H9 (cell line): ENCODE data around the gene IQGAP2. TPM values are rescaled to one million over a fixed set of nuclear protein-coding genes. Genes with fewer than 3 reads are reported as not detected.

Experiments
- DNase-seq: peaks from one replicate; pipeline ENCODE4 v3.0.0-alpha.2; 2017
- H2AFZ ChIP-seq: one replicate; pipeline ENCODE4 v1.6.1; 2013; ENCODE audit warnings: mild to moderate bottlenecking, low read length, control low read depth, moderate library complexity
- H2AK5ac ChIP-seq: 2 replicates; pipeline ENCODE4 v1.6.1; 2013; ENCODE audit warnings: low read length, control low read depth, mixed read lengths; ENCODE audit not compliant: insufficient read length
- H2BK120ac ChIP-seq: one replicate; pipeline ENCODE4 v1.6.1; 2013; ENCODE audit warnings: low read depth, mild to moderate bottlenecking, low read length, control low read depth, inconsistent platforms; ENCODE audit not compliant: poor library complexity, severe bottlenecking
- H2BK12ac ChIP-seq: 2 replicates; pipeline ENCODE4 v1.6.1; 2013; ENCODE audit warnings: low read length, control low read depth, mixed read lengths, low read depth; ENCODE audit not compliant: insufficient read length
- H2BK15ac ChIP-seq: 2 replicates; pipeline ENCODE4 v1.6.1; 2013; ENCODE audit warnings: low read depth, low read length, control low read depth
- H2BK20ac ChIP-seq: one replicate; pipeline ENCODE4 v1.6.1; 2013; ENCODE audit warnings: low read depth, mild to moderate bottlenecking, low read length, control low read depth, inconsistent platforms; ENCODE audit not compliant: poor library complexity, severe bottlenecking
- H2BK5ac ChIP-seq: 2 replicates; pipeline ENCODE4 v1.6.1; 2013; ENCODE audit warnings: low read length, control low read depth, mixed read lengths; ENCODE audit not compliant: insufficient read length
- H3K14ac ChIP-seq: 2 replicates; pipeline ENCODE4 v1.6.1; 2013; ENCODE audit warnings: low read length, control low read depth; ENCODE audit not compliant: insufficient read depth
- H3K18ac ChIP-seq: 2 replicates; pipeline ENCODE4 v1.6.1; 2013; ENCODE audit warnings: low read depth, mild to moderate bottlenecking, mixed read lengths, low read length, control low read depth; ENCODE audit not compliant: insufficient read length
- H3K23ac ChIP-seq: 2 replicates; pipeline ENCODE4 v1.6.1; 2013; ENCODE audit warnings: low read length, control low read depth, mixed read lengths, low read depth; ENCODE audit not compliant: insufficient read length
- H3K23me2 ChIP-seq: 2 replicates; pipeline ENCODE4 v1.6.1; 2013; ENCODE audit warnings: low read depth, mild to moderate bottlenecking, mixed read lengths, low read length, control low read depth; ENCODE audit not compliant: insufficient read length, poor library complexity, severe bottlenecking
- H3K27ac ChIP-seq: 2 replicates; pipeline ENCODE4 v1.5.1; 2013; ENCODE audit warnings: low read length, control low read depth, mixed read lengths, low read depth; ENCODE audit not compliant: insufficient read length
- H3K27me3 ChIP-seq: 2 replicates; pipeline ENCODE4 v1.6.1; 2013; ENCODE audit warnings: low read length, control low read depth, inconsistent platforms; ENCODE audit not compliant: insufficient read depth
- H3K4ac ChIP-seq: 2 replicates; pipeline ENCODE4 v1.6.1; 2013; ENCODE audit warnings: low read depth, mild to moderate bottlenecking, control low read depth, inconsistent platforms, low read length, moderate library complexity
- H3K4me1 ChIP-seq: 2 replicates; pipeline ENCODE4 v1.6.1; 2013; ENCODE audit warnings: low read length, control low read depth, inconsistent platforms; ENCODE audit not compliant: insufficient read depth
- H3K4me2 ChIP-seq: 2 replicates; pipeline ENCODE4 v1.6.1; 2013; ENCODE audit warnings: low read length, control low read depth, mixed read lengths; ENCODE audit not compliant: insufficient read length, insufficient read depth
- H3K56ac ChIP-seq: 2 replicates; pipeline ENCODE4 v1.6.1; 2013; ENCODE audit warnings: low read depth, mild to moderate bottlenecking, mixed read lengths, low read length, control low read depth; ENCODE audit not compliant: insufficient read length
- H3K79me1 ChIP-seq: 2 replicates; pipeline ENCODE4 v1.6.1; 2013; ENCODE audit warnings: low read depth, mild to moderate bottlenecking, moderate library complexity, low read length, control low read depth, inconsistent platforms; ENCODE audit not compliant: insufficient read depth, poor library complexity, severe bottlenecking
- H3K79me2 ChIP-seq: 2 replicates; pipeline ENCODE4 v1.6.1; 2013; ENCODE audit warnings: low read length, control low read depth, inconsistent platforms; ENCODE audit not compliant: insufficient read depth
- H3K9ac ChIP-seq: 2 replicates; pipeline ENCODE4 v1.6.1; 2013; ENCODE audit warnings: low read length, control low read depth, mixed read lengths; ENCODE audit not compliant: insufficient read length; ENCODE audit errors: extremely low read depth
- H3K9me3 ChIP-seq: one replicate; pipeline ENCODE4 v1.6.1; 2013; ENCODE audit warnings: low read depth, low read length, inconsistent platforms; ENCODE audit not compliant: control insufficient read depth
- H3T11ph ChIP-seq: one replicate; pipeline ENCODE4 v1.6.1; 2013; ENCODE audit warnings: mild to moderate bottlenecking, low read length, control low read depth, inconsistent platforms
- H4K20me1 ChIP-seq: one replicate; pipeline ENCODE4 v1.6.1; 2013; ENCODE audit not compliant: control insufficient read depth, insufficient read length, insufficient read depth
- H4K5ac ChIP-seq: 2 replicates; pipeline ENCODE4 v1.6.1; 2013; ENCODE audit warnings: low read depth, mild to moderate bottlenecking, mixed read lengths, low read length, control low read depth; ENCODE audit not compliant: insufficient read length
- H4K8ac ChIP-seq: replicated peaks from 2 replicates; pipeline ENCODE4 v1.6.1; 2013; ENCODE audit warnings: low read length, control low read depth, mixed read lengths, low read depth; ENCODE audit not compliant: insufficient read length
- H4K91ac ChIP-seq: 2 replicates; pipeline ENCODE4 v1.6.1; 2013; ENCODE audit warnings: low read depth, mild to moderate bottlenecking, moderate library complexity, mixed read lengths, low read length, control low read depth; ENCODE audit not compliant: insufficient read length
- H3K27ac Mint-ChIP-seq, 3 experiments: 2 replicates in 2 of 3; 3 replicates in 1 of 3; pipeline ENCODE4 v1.8.0; 2020 to 2021; ENCODE audit warnings: mixed read lengths in 3 of 3, mild to moderate bottlenecking in 1 of 3, moderate library complexity in 1 of 3
- H3K27me3 Mint-ChIP-seq: 2 replicates; pipeline ENCODE4 v1.8.0; 2021; ENCODE audit warnings: low read depth, mild to moderate bottlenecking, moderate library complexity, mixed read lengths
- H3K36me3 Mint-ChIP-seq, 3 experiments: 2 replicates in 2 of 3; 3 replicates in 1 of 3; pipeline ENCODE4 v1.8.0; 2020 to 2021; ENCODE audit warnings: low read depth in 3 of 3, mixed read lengths in 3 of 3; ENCODE audit not compliant: insufficient read depth in 1 of 3
- H3K4me1 Mint-ChIP-seq, 2 experiments: 2 replicates each; pipeline ENCODE4 v1.8.0; 2020; ENCODE audit warnings: mixed read lengths in 2 of 2
- H3K4me3 Mint-ChIP-seq, 2 experiments: 2 replicates in 1 of 2; 3 replicates in 1 of 2; pipeline ENCODE4 v1.8.0; 2020 to 2021; ENCODE audit warnings: mild to moderate bottlenecking in 2 of 2, mixed read lengths in 2 of 2, moderate library complexity in 1 of 2
- H3K9me3 Mint-ChIP-seq, 2 experiments: 2 replicates in 1 of 2; 3 replicates in 1 of 2; pipeline ENCODE4 v1.8.0; 2020; ENCODE audit warnings: mild to moderate bottlenecking in 2 of 2, mixed read lengths in 2 of 2, moderate library complexity in 1 of 2
- WGBS: extraction: QIAGEN DNeasy Blood & Tissue Kit; methylation state at CpG from one replicate; pipeline ENCODE4 v1.1.7; 2013; ENCODE audit warnings: missing lambda C conversion rate, low lambda C conversion rate, mixed read lengths; ENCODE audit not compliant: insufficient read length; ENCODE audit errors: extremely low coverage; 5-methylcytosine and 5-hydroxymethylcytosine counted together
- total RNA-seq: library from RNA; stranded (reverse); gene quantifications from 2 replicates; pipeline ENCODE4 v1.2.1, GENCODE V29; 2021
- TF ChIP-seq, protein P1 (sequence below): fragments of 200-600 bp; sonication (generic); conservative IDR thresholded peaks from 3 replicates; pipeline ENCODE4 v1.8.0; 2021; ENCODE audit warnings: antibody characterized with exemption, mild to moderate bottlenecking

Gene IQGAP2
- total RNA-seq, 1 experiment from 2014 or later: 22.5 TPM

DNA sequence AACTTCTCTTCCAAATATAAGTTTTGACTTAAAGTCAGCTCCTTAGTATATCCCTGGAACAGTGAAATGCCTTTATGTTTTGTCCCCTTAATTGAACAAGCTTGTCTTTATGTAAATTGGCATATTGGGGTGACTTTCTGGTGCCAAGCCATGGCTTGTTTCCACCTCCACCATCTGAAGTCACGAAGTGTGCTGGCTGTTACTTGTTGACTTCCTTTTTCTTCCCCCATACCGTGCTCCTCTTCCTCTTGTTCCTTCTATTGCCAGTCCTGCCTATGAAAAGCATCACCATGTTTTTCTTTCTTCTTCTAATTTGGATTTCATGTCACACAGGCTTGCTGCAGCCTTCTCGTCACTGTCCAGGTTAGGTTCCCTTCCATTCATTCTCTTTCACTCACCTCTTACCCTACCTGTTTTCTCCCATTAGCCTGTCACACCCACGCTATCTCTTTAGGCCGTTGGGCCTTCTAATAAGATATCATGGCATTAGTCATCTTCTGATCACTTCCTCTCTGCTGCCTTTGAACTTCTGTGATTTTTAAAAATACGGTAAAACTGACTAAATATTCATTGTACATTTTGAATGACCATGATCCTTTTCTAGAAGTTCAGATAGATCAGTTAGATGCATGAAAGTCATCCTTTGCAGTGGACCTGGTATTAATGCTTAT is 48.1 kb downstream of the IQGAP2 start:
- Histone ChIP-seq H3K9ac (no peak overlapping the region), H2AK5ac (no peak overlapping the region), H3K4ac (no peak overlapping the region), H3K14ac (no peak overlapping the region), H3K27ac (no peak overlapping the region), H2BK5ac (no peak overlapping the region), H3K27me3 (no peaks in the 10 kb centered on the region), H3K23ac (no peak overlapping the region), H3K79me2 (peaks cover 3% of the 10 kb centered on the region; the same call in 1 of the 2 replicates), H4K8ac (no peak overlapping the region), H3K4me2 (no peak overlapping the region), H2BK120ac (no peak overlapping the region), H3K9me3 (no peaks in the 10 kb centered on the region), H3K4me1 (peaks cover 8% of the 10 kb centered on the region), H2BK15ac (no peak overlapping the region), H4K20me1 (no peaks in the 10 kb centered on the region), H3K79me1 (no peaks in the 10 kb centered on the region), H4K91ac (no peak overlapping the region), H2AFZ (no peak overlapping the region), H3T11ph (no peak overlapping the region), H2BK12ac (no peak overlapping the region), H4K5ac (no peak overlapping the region), H3K23me2 (no peaks in the 10 kb centered on the region), H2BK20ac (no peak overlapping the region), H3K18ac (no peak overlapping the region), H3K56ac (no peak overlapping the region)
- no peaks in the 10 kb centered on the region for H3K9me3 Mint-ChIP-seq
- WGBS: no CpG with 5 or more reads among the region's 6 CpGs
- peak overlapping the region in 2 of 3 experiments; percentile 0 to 4; a peak in 2 of 7 replicates for H3K27ac Mint-ChIP-seq
- no peak overlapping the region for H3K4me3 Mint-ChIP-seq
- H3K27me3 Mint-ChIP-seq: no peaks in the 10 kb centered on the region; the same call in 1 of the 2 replicates
- peaks cover 0 to 4% (median 2%) of the 10 kb centered on the region in 3 experiments; a peak in 3 of 7 replicates for H3K36me3 Mint-ChIP-seq
- H3K4me1 Mint-ChIP-seq: peaks cover 19 to 27% of the 10 kb centered on the region in 2 experiments
- DNase-seq: no peak
- TF ChIP-seq, protein P1, sequence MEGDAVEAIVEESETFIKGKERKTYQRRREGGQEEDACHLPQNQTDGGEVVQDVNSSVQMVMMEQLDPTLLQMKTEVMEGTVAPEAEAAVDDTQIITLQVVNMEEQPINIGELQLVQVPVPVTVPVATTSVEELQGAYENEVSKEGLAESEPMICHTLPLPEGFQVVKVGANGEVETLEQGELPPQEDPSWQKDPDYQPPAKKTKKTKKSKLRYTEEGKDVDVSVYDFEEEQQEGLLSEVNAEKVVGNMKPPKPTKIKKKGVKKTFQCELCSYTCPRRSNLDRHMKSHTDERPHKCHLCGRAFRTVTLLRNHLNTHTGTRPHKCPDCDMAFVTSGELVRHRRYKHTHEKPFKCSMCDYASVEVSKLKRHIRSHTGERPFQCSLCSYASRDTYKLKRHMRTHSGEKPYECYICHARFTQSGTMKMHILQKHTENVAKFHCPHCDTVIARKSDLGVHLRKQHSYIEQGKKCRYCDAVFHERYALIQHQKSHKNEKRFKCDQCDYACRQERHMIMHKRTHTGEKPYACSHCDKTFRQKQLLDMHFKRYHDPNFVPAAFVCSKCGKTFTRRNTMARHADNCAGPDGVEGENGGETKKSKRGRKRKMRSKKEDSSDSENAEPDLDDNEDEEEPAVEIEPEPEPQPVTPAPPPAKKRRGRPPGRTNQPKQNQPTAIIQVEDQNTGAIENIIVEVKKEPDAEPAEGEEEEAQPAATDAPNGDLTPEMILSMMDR: no peak
